ENCODE results near the gene BATF2.

DNA sequence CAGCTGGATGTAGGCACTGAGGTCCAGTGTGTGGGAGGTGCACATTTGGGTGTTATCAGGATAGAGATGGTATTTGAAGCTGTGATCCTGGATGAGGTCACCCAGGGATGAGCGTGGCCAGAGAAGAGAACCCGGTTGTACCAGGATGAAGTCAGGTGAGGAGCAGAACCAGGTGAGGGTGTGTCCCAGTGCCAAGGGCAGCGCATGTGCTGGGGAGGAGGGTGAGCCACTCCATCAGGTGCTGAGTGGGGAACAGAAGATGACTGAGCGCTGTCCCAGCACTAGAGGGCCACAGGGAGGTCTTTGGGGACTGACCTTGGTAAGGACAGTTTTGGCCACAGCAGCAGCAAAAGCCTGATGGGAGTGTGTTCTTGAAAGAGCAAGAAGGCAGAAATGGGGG, 19.9 kb upstream of the BATF2 start:
- no peak for TF ChIP-seq POLR2A (IDR thresholded peaks at IDR 0.05)
- TF ChIP-seq, protein P1, sequence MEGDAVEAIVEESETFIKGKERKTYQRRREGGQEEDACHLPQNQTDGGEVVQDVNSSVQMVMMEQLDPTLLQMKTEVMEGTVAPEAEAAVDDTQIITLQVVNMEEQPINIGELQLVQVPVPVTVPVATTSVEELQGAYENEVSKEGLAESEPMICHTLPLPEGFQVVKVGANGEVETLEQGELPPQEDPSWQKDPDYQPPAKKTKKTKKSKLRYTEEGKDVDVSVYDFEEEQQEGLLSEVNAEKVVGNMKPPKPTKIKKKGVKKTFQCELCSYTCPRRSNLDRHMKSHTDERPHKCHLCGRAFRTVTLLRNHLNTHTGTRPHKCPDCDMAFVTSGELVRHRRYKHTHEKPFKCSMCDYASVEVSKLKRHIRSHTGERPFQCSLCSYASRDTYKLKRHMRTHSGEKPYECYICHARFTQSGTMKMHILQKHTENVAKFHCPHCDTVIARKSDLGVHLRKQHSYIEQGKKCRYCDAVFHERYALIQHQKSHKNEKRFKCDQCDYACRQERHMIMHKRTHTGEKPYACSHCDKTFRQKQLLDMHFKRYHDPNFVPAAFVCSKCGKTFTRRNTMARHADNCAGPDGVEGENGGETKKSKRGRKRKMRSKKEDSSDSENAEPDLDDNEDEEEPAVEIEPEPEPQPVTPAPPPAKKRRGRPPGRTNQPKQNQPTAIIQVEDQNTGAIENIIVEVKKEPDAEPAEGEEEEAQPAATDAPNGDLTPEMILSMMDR (IDR thresholded peaks at IDR 0.05) = no peak
